ENCODE data around the gene AQP12B.

- TF ChIP-seq CTCF (IDR thresholded peaks at IDR 0.05): no peak
- no peak for TF ChIP-seq POLR2A (IDR thresholded peaks at IDR 0.05)
Measured at GRCh38 chr2:240686460-240686859, 3.8 kb upstream of the AQP12B start.

Data from ovary (tissue), 3 donors.